ENCODE results near the gene HNRNPA1L2.
"Not testable (repeated sequence)": the region's sequence is repeated elsewhere in the genome, so short reads cannot be mapped to it uniquely, and the experiment has no call there.

The HNRNPA1L2 gene

DNA sequence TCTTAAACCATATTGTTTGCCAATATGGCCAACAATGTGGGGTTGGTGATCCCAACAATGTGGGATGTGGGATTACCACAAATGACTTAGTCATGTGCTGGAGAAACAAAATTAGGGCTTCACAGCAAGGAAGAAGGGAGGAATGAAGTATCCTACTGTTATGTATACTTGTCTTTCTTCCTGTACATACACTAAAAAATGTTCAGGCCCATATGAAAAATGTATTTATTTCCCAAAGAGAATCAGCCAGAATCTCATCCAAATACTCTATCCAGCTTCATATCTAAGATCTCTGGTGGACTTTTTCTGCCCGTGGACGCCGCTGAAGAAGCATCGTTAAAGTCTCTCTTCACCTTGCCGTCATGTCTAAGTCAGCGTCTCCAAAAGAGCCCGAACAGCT, at the start of gene HNRNPA1L2:
Gene HNRNPA1L2, plus strand, starts transcription at position 301 of the 400 bp plus-strand sequence. Its CDS starts 62 bp downstream, at position 363.
- H3K9me3 Mint-ChIP-seq (ENCODE audit: low read depth) = no peaks in the 10 kb centered on the region
- peaks cover 16% of the 10 kb centered on the region for H3K36me3 Mint-ChIP-seq
- H3K4me3 Mint-ChIP-seq = no peak within 1 kb of the TSS
- H3K27ac Mint-ChIP-seq = no peak within 1 kb of the TSS
- no peaks in the 10 kb centered on the region for H3K27me3 Mint-ChIP-seq
- no peaks in the 10 kb centered on the region for H3K4me1 Mint-ChIP-seq (ENCODE audit: low read depth)

GRCh38 chr13:52593175-52593574, 49.1 kb upstream of the HNRNPA1L2 start:
- not testable (repeated sequence) for H3K9me3 Mint-ChIP-seq (ENCODE audit: low read depth); H3K36me3 Mint-ChIP-seq; H3K4me1 Mint-ChIP-seq (ENCODE audit: low read depth); H3K27ac Mint-ChIP-seq; H3K4me3 Mint-ChIP-seq
- H3K27me3 Mint-ChIP-seq = peaks cover 21% of the 10 kb centered on the region

GRCh38 chr13:52593812-52594211, 48.4 kb upstream of the HNRNPA1L2 start:
- not testable (repeated sequence) for H3K4me3 Mint-ChIP-seq; H3K9me3 Mint-ChIP-seq (ENCODE audit: low read depth); H3K4me1 Mint-ChIP-seq (ENCODE audit: low read depth); H3K36me3 Mint-ChIP-seq; H3K27ac Mint-ChIP-seq
- H3K27me3 Mint-ChIP-seq = peaks cover 25% of the 10 kb centered on the region

DNA sequence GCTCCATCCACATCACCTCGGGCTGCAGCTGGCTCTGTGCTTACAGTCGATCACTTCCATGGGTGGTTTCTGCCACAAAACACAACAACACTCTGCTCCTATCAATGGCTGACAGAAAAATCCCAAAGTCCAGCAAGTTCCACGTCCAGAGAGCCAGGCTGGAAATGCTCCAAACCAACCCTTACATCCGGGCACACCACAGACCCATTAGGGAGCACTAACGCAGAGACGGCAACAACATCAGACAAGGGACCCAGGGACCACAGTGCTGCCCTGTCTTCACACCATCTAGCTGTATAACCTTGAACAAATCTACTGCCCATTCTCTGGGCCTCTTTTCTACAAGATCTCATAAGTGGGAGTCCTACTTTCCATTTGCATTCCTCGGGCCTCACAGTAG, 47.9 kb upstream of the HNRNPA1L2 start:
- H3K4me3 Mint-ChIP-seq = not testable (repeated sequence)

DNA sequence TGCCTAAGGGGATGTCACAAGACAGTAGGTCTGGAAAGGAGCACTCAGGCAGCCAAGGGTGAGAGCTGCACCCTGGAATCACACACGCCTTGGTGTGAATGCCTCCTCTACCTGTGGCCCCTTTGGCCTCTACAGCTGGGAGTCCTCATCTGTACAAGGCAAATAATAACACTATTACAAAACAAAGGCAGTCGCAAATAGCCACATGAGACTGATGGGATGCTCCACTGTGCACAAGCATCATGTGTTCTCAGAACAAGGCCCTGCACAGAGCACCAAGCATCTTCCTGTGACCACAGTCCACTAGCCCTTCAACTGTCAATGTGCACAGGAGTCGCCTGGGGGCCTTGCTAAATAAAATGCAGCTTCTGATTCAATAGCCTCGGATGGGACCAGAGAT, 44.6 kb upstream of the HNRNPA1L2 start:
- H3K9me3 Mint-ChIP-seq (ENCODE audit: low read depth) = no peaks in the 10 kb centered on the region
- H3K36me3 Mint-ChIP-seq = no peaks in the 10 kb centered on the region
- peaks cover 17% of the 10 kb centered on the region for H3K27me3 Mint-ChIP-seq
- peaks cover 7% of the 10 kb centered on the region for H3K4me1 Mint-ChIP-seq (ENCODE audit: low read depth)
- no peak overlapping the region for H3K4me3 Mint-ChIP-seq
- no peak overlapping the region for H3K27ac Mint-ChIP-seq

More for the DNA sequence above, 47.9 kb upstream of the HNRNPA1L2 start:
- not testable (repeated sequence) for H3K36me3 Mint-ChIP-seq; H3K4me1 Mint-ChIP-seq (ENCODE audit: low read depth); H3K27ac Mint-ChIP-seq; H3K9me3 Mint-ChIP-seq (ENCODE audit: low read depth)
- peaks cover 29% of the 10 kb centered on the region for H3K27me3 Mint-ChIP-seq

DNA sequence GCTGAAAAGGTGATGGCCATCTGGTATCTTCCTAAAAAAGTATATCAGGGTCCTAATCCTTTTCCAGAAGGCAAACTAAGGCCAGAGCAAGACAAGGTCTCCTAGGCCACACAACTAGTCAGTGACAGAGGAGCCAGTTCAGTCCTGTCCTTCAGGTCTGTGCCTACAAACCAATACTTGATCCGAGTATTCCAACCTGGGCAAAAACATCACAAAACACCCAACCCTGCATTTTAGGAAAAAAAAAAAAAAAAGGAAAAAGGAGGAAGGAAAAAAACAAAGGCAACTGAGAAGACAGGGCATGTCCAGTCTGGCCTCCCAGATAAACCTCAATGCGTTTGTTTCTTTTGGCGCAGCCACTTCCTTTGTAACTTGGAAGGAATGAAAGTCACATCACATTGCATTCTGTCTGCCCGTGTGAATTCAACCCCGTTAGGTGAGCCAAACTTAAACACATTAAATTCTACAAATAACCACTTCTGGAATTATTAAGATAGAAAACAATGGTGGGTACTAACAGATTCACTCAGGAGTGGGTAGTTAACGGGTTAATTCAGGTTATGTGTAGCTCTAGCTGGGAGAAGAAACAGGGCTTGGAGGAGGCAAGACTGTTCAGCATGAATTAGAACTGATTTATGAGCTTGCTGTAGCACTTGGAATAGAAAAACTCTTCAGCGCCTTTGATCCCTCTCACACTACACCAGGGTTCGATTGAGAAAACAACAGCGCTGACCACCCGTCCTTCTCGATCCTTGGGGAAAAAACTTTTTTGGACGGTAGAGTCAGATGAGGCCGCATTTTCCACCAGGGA, 43.0 kb upstream of the HNRNPA1L2 start:
- H3K4me3 Mint-ChIP-seq = peak overlapping the region; percentile 82
- H3K27ac Mint-ChIP-seq = no peak overlapping the region
- H3K27me3 Mint-ChIP-seq = peaks cover 15% of the 10 kb centered on the region

DNA sequence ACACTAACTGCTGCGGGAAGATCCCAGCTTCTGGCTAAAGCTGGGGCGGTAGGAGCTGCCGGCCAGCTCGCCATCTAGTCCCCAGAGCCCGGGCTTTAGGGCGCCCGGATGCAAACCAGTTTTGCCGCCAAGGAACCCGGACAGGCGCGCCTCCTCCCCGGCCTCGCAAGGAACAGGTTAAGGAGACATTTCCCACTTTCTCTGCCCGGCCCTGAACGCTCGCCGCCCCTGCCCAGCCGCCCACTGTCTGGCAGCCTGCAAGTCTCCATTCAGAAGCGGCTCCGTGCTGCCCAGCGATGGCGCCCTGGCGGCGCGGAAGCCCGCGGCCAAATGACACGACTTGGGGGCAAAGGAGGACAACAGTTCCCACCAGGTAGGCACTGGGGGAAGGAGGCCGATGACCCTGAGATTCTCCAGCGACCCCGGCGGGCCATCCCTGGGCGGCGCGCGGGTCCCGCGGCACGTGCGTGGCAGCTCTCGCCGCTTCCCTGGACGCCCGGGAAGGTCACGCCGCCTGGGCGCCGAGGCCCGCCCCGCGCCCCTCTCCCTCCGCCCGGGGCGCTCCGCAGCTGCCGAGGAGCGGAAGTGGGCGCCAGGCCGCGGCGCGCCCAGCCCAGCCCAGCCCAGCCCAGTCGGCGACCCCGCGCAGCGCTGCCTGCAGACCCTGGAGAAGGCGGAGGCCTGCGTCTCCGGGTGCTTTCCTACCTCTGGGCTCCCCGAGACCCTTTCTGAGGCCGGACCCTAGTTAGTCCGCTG, 42.2 kb upstream of the HNRNPA1L2 start:
- Mint-ChIP-seq H3K27me3 (peaks cover 14% of the 10 kb centered on the region), H3K27ac (no peak overlapping the region), H3K4me3 (peak overlapping the region; percentile 82), H3K9me3 (ENCODE audit: low read depth) (no peaks in the 10 kb centered on the region), H3K36me3 (no peaks in the 10 kb centered on the region), H3K4me1 (ENCODE audit: low read depth) (peaks cover 7% of the 10 kb centered on the region)

More for the DNA sequence above, 43.0 kb upstream of the HNRNPA1L2 start:
- H3K4me1 Mint-ChIP-seq (ENCODE audit: low read depth) = peaks cover 7% of the 10 kb centered on the region
- H3K36me3 Mint-ChIP-seq = no peaks in the 10 kb centered on the region
- no peaks in the 10 kb centered on the region for H3K9me3 Mint-ChIP-seq (ENCODE audit: low read depth)

GRCh38 chr13:52600666-52601065, 41.6 kb upstream of the HNRNPA1L2 start:
- Mint-ChIP-seq H3K27me3 (peaks cover 14% of the 10 kb centered on the region), H3K27ac (no peak overlapping the region), H3K4me3 (peak overlapping the region; percentile 69), H3K9me3 (ENCODE audit: low read depth) (no peaks in the 10 kb centered on the region), H3K36me3 (no peaks in the 10 kb centered on the region), H3K4me1 (ENCODE audit: low read depth) (peaks cover 7% of the 10 kb centered on the region)

DNA sequence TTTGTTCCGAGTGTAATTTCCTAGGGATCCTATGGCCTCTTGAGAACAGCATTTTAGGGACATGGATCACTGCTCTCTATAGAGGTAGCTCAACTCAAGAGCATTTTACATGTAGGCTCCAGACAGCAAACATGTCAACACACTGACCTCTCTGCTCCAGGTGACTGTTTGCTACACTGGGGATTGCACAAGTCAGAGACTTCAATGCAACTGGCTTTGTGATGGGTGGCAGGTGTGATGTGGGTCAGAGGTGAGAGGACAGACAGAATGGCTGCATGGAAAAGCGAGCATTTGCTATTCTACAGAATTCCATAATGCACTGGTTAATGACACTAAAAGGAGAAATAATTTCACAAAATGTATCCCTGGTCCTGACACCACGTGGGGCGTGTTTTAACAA, 38.9 kb upstream of the HNRNPA1L2 start:
- H3K36me3 Mint-ChIP-seq; H3K27ac Mint-ChIP-seq; H3K4me1 Mint-ChIP-seq (ENCODE audit: low read depth); H3K9me3 Mint-ChIP-seq (ENCODE audit: low read depth); H3K4me3 Mint-ChIP-seq: not testable (repeated sequence)
- H3K27me3 Mint-ChIP-seq = peaks cover 12% of the 10 kb centered on the region

DNA sequence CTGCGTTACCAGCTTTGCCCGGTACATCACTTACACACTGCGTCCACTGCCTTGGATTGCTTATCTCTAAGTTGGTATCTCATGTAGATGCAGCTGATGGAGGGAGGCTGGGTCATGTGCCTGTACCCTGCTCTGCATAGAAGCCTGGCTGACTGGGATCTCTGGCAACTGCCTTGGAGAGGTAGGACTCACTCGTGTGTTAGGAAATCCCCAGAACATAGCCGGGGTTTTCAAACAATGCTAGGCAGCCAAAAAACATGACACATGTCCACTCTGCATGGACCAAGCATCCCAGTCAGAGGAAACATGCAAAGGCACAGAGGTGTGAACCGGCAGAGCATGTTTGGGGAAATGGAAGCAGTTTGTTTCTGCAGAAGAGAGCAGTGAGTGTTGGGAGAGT, 36.1 kb upstream of the HNRNPA1L2 start:
- H3K36me3 Mint-ChIP-seq; H3K27ac Mint-ChIP-seq; H3K9me3 Mint-ChIP-seq (ENCODE audit: low read depth); H3K4me1 Mint-ChIP-seq (ENCODE audit: low read depth); H3K27me3 Mint-ChIP-seq; H3K4me3 Mint-ChIP-seq: not testable (repeated sequence)

GRCh38 chr13:52606795-52607194, 35.4 kb upstream of the HNRNPA1L2 start:
- H3K27ac Mint-ChIP-seq = not testable (repeated sequence)

DNA sequence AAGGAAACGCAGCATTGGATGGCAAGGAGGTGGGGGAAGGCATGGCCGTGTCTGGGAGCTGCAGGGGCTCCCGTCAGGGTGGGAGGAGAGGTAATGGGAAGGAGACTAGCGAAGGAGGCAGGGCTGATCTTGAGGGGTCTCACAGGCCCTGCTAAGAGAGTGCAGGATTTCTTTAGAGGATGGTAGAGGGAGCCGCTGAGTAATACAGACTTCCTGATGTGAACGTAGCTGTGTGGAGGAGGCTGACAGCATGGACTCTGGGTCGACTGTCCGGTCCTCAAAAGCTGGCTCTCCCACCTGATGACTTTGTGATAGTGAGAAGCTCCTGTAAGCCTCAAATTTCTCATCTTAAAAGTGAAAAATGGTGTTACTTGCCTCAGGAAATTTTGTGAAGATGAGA, 34.0 kb upstream of the HNRNPA1L2 start:
- not testable (repeated sequence) for H3K27ac Mint-ChIP-seq; H3K36me3 Mint-ChIP-seq; H3K27me3 Mint-ChIP-seq; H3K4me3 Mint-ChIP-seq; H3K9me3 Mint-ChIP-seq (ENCODE audit: low read depth); H3K4me1 Mint-ChIP-seq (ENCODE audit: low read depth)

More at GRCh38 chr13:52606795-52607194, 35.4 kb upstream of the HNRNPA1L2 start:
- H3K27me3 Mint-ChIP-seq; H3K36me3 Mint-ChIP-seq; H3K9me3 Mint-ChIP-seq (ENCODE audit: low read depth); H3K4me1 Mint-ChIP-seq (ENCODE audit: low read depth); H3K4me3 Mint-ChIP-seq: not testable (repeated sequence)

DNA sequence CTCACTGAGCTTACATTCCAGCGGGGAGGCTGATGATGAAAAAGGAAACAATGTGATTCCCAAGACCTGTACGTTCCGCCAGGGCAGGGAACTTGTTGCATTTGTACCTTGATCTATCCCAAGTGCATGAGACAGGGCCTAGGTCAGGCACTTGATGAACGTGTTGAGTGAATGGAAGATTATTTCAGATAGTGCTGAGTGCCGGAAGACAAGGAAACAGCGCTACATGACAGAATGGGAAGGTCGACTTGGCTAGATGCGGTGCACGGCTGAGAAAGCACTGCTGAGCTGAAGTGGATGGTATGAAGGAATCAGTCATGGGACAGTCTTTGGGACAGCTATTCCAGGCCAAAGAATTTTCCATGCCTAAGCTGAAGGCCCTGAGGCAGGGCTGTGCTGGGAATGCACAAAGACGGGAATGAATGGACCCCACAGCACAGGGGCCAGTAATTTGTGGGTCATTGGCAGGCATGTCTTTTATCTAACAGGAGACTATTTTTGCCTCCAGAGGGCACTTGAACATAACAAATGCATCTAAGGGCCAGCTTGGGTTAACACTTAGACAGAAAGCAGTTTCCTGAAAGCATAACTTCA, 33.1 kb upstream of the HNRNPA1L2 start:
- H3K36me3 Mint-ChIP-seq; H3K27ac Mint-ChIP-seq; H3K4me3 Mint-ChIP-seq; H3K27me3 Mint-ChIP-seq; H3K4me1 Mint-ChIP-seq (ENCODE audit: low read depth); H3K9me3 Mint-ChIP-seq (ENCODE audit: low read depth): not testable (repeated sequence)

DNA sequence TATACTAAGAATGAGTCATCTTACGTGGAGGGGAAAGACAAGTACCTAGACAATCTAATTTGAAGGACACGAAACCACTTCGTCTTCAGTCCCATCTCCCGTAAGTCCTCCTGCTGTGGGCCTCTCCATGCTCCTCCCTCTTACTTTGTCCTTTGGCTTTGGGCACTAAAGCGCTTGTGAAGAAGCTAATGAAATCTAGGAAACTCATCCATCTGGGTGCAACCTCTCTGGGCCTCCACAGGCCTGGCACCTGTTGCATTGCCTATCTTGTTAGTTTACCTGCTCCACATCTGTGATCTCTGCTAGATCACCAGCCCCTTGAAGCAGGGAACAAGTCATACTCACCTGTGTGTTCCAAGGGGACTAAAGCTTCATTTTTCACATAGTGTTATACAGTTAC, 32.1 kb upstream of the HNRNPA1L2 start:
- not testable (repeated sequence) for H3K4me3 Mint-ChIP-seq; H3K27ac Mint-ChIP-seq; H3K4me1 Mint-ChIP-seq (ENCODE audit: low read depth); H3K27me3 Mint-ChIP-seq; H3K9me3 Mint-ChIP-seq (ENCODE audit: low read depth); H3K36me3 Mint-ChIP-seq

- Mint-ChIP-seq H3K27me3 (peaks cover 1% of the 10 kb centered on the region), H3K9me3 (ENCODE audit: low read depth) (no peaks in the 10 kb centered on the region), H3K36me3 (no peaks in the 10 kb centered on the region), H3K4me1 (ENCODE audit: low read depth) (peaks cover 18% of the 10 kb centered on the region), H3K4me3 (peak overlapping the region; percentile 65), H3K27ac (no peak overlapping the region)
Observed at GRCh38 chr13:52615134-52615801, 27.0 kb upstream of the HNRNPA1L2 start.
